CD4-positive, alpha-beta T cell treated with Interleukin-4 for 1 hour (primary cell): ENCODE data around the gene KRTAP16-1.
"Not testable (repeated sequence)": the region's sequence is repeated elsewhere in the genome, so short reads cannot be mapped to it uniquely, and the experiment has no call there.

Source experiments
- DNase-seq, 2 donors: peaks; one replicate each; pipeline ENCODE4 v3.0.0-alpha.2; 2020 to 2022

The KRTAP16-1 gene

DNA sequence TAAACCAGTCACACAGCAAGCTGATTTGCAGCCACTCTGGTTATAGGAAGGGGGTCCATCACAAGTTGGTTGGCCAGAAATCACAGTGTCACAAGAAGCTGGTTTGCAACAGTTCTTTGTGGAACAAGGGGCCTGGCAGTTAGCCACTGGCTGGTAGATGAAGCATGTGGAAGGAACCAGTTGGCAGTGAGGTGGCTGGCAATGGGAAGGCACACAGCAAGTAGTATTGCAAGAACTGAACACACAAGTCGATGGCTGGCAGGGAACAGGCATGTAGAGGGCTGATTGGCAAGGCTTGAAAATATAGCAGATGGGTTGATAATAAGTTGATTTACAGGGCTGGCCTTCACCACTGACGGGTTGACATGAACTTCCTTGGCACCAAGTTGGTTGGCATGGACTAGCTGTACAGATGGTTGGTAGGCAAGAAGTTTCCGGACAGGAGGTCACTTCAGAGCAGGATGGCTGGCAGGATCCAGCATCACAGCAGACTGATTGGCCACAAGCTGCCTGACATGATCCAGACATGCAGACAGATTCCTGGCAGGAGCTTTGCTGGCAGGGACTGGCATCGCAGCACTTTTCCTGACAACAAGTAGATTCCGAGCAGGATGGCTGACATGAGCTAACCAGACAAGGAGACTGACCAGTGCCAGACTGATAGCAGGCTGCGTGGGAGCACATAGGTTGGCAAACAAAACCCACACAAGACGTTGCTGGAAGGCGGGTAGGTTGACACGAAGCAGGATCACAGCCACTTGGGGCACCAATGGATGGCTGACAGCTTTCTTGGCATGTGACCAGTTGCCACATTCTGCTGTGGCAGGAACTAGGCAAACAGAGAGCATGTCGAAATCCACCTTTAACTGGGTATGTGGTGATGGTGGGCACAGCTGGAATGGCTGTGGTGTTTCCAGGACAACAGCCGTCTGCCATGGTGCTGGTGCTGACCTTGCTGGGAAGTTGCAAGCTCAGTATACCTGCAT is 6.9 kb downstream of the KRTAP16-1 start, which contains the start of gene KRTAP29-1:
Gene KRTAP29-1 (minus strand): TSS at position 936 of the 986 bp plus-strand sequence. CDS start 0 bp downstream, at position 936.
- no peak for DNase-seq

- no peak for DNase-seq
These were observed 7.8 kb downstream of the KRTAP16-1 start for GRCh38 chr17:41301204-41301790.

- no peak for DNase-seq
These were observed 10.5 kb downstream of the KRTAP16-1 start for GRCh38 chr17:41298458-41299135.

- no peak for DNase-seq
These were observed 12.3 kb downstream of the KRTAP16-1 start for GRCh38 chr17:41296846-41297245.

DNA sequence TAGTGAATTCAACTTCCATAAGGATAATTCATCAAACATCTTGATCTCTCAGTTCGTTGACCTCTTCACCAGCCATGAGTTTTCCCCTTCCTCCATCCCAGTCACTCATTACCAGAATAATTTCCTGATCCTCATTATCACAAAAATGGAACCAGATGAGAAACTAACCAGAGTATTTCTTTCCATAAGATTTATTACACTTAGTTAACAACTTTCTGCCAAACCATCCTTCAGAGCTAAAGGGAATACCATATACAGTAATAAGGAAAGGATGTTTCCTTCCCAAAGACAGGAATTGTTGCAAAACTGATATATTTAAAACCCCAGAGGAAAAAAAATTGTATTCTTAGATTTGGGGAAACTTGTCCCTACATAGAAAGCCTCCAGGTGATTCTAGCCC is 15.1 kb downstream of the KRTAP16-1 start:
- no peak for DNase-seq

GRCh38 chr17:41287050-41287449 is 22.1 kb downstream of the KRTAP16-1 start:
- DNase-seq = no peak

DNA sequence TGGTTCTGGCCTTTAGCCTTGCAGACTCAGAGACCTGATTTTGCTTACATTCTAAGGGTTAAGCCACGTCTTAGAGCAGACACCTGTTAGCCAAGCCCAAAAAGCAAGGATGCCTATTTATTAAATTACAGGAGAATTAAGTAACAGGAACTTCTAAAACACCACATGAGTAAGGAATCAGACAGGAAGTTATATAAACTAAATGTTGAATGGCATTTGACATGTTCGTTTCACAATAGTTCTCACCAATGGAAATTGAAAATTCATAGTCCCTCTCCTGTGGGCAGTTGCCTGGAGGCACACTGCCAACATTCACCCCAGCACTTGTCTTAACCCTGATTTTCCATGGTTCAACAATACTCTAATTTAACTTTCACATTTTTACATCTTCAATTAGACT is 24.6 kb downstream of the KRTAP16-1 start:
- DNase-seq = no peak

GRCh38 chr17:41284043-41284442 is 25.1 kb downstream of the KRTAP16-1 start:
- DNase-seq = no peak

GRCh38 chr17:41278176-41278955 is 30.7 kb downstream of the KRTAP16-1 start:
- no peak for DNase-seq

GRCh38 chr17:41275648-41276190 is 33.4 kb downstream of the KRTAP16-1 start, which contains the start of gene KRTAP9-7:
Gene KRTAP9-7 (plus strand): TSS chr17:41275698. CDS start chr17:41275698, 0 bp downstream.
- DNase-seq = not testable (repeated sequence)

DNA sequence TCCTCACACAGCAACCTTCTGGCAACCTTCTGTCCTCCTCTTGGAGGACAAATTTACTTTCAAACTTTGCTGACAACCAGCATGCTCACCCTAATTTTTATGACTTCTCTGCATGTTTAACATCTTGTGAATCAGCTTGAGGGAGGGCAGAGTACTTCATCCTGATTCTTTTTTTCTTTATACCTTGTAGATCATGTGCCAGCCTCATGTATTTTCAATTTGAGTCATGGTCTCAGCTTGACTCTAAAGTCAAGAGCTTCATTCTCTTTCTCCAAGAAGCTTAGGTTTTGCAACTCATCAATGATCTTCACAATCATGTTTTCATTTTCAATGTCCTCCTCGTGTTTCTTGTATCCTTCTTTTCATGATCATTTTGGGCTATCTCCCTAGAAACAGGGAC is 37.3 kb downstream of the KRTAP16-1 start:
- DNase-seq = no peak

DNA sequence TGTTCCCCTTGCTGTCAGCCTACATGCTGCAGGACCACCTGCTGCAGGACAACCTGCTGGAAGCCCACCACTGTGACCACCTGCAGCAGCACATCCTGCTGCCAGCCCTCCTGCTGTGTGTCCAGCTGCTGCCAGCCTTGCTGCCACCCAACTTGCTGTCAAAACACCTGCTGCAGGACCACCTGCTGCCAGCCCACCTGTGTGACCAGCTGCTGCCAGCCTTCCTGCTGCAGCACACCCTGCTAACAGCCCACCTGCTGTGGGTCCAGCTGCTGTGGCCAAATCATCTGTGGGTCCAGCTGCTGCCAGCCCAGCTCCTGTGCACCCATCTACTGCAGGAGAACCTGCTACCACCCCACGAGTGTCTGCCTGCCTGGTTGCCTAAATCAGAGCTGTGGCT is 37.8 kb downstream of the KRTAP16-1 start:
- not testable (repeated sequence) for DNase-seq

DNA sequence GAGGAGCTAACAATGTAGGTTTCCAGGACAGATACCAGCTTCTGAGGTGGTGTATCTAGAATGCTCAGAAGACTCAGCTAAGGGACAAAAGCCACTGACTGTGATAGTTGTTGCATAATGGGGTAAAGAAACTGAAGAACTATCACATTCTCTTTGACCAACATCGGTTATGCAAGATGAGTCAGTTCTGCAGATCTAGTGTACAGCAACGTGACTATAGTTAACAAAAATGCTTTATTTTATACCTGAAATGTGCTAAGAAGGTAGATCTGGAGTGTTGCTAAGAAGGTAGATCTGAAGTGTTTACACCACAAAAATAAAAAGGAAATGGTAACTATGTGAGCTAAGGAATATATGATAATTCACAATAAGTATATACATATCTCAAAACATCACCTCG is 41.4 kb downstream of the KRTAP16-1 start:
- DNase-seq = no peak

- DNase-seq = no peak
These were observed 44.0 kb downstream of the KRTAP16-1 start, which contains the start of gene KRTAP9-6 for GRCh38 chr17:41265078-41265477. Gene KRTAP9-6 (plus strand): TSS chr17:41265378. CDS start chr17:41265378, 0 bp downstream.

DNA sequence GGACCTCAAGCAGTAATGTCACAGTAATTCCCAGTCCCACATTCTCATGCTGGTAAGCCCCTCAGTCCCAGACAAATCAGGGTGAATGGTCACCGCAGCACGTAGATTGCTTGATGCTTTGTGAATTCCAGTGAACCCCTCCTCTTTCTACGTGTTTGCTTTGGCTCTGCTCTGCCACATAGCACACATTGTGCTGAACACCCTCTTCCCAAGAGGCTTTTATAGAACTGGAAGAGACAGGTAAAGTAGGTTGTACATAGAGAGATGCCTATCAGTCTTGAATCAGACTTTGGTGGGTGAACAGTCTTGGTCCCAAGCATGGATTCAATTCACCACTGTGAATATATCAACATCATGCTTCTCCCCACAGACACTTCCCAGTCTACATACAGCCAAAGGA is 44.5 kb downstream of the KRTAP16-1 start:
- DNase-seq = no peak

GRCh38 chr17:41263212-41263611 is 45.9 kb downstream of the KRTAP16-1 start:
- DNase-seq = no peak

DNA sequence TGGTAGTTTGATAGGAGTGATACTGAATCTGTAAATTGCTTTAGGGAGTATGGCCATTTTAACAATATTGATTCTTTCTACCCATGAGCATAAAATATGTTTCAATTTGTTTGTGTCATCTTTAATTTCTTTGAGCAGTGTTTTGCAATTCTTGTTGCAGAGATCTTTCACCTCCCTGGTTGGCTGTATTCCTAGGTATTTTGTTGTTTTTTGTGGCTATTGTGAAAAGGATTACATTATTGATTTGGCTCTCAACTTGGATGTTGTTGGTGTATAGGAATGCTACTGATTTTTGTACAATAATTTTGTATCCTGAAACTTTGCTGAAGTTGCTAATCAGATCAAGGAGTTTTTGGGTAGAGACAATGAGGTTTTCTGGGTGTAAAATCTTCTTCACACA is 50.7 kb downstream of the KRTAP16-1 start:
- no peak for DNase-seq
